Left renal cortex interstitium (tissue), 4 donors: ENCODE data around the gene SEZ6. TPM values are rescaled to one million over a fixed set of nuclear protein-coding genes. Genes with fewer than 3 reads are reported as not detected.

ENCODE experiments used
- DNase-seq, 4 donors: peaks; one replicate each; pipeline ENCODE4 v3.0.0-alpha.2; 2013; ENCODE audit warnings: low read depth in 4 of 4, low spot score in 2 of 4, missing footprints in 1 of 4
- polyA plus RNA-seq, 4 donors: library from polyadenylated mRNA; unstranded; fragments of 120-200 nt; gene quantifications; one replicate each; pipeline ENCODE4 v1.2.1, GENCODE V29; 2013; ENCODE audit not compliant: insufficient read length in 4 of 4

SEZ6 gene
- polyA plus RNA-seq, 4 donors: 0.10 to 1.1 (median 0.70) TPM; not detected in 1

DNA sequence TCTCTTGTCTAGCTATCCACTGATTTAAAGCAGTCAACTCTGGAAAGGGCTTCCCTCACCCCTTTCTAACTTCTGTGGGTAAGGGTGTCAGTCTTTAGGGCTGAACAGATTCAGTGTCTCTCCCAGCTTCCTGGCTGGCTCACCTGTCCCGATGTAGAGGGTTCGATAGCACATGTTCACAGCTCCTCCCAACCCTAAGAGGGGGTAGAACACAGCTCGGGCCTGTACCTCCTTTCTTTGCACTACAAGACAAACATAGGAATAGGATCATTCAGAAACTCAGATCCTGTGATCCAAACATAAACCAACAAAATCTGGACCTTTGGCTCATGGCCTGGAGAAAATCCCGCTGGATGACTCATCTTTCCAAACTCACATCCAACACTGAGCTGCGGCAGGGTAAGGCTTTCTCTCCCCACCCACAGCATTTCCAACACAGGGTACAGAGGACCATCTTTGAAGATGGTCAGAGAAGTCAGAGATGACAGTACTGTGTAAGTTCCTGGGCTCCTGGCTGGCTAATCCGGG lies 97.1 kb downstream of the SEZ6 start:
- no peak for DNase-seq

DNA sequence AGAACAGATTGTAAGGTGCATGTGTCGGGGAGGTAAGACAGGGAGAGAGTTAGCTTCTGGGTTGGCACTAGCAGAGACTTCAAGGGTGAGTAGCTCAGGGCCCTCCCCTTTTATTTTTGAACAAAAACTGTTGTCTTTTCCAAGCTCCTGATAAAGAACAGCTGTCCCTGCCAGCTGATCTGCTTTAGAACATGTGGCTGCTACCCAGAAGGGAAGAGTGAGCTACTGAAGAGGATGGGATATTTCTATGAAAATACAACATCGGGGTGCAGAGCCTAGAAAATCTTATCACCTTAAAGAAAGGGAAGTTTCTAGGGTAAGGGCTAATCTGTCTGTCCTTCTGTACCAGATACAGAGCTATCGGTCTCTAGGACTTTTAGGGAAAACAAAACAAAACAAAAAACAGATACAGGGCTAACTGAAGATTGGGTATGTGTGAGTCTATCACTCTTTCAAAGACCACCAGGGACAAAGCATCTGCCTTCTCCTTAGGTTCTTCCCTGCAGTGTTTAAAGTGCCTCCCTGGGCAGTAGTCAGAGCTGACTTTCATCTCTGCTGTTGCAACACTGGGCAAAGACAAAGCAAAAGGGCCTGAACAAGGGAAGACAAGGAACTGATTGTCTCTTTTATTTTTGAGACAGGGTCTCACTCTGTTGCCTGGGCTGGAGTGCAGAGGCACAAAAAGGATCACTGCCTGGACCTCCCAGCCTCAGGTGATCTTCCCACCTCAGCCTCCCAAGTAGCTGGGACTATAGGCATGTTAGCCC lies 97.9 kb downstream of the SEZ6 start:
- DNase-seq: no peak

DNA sequence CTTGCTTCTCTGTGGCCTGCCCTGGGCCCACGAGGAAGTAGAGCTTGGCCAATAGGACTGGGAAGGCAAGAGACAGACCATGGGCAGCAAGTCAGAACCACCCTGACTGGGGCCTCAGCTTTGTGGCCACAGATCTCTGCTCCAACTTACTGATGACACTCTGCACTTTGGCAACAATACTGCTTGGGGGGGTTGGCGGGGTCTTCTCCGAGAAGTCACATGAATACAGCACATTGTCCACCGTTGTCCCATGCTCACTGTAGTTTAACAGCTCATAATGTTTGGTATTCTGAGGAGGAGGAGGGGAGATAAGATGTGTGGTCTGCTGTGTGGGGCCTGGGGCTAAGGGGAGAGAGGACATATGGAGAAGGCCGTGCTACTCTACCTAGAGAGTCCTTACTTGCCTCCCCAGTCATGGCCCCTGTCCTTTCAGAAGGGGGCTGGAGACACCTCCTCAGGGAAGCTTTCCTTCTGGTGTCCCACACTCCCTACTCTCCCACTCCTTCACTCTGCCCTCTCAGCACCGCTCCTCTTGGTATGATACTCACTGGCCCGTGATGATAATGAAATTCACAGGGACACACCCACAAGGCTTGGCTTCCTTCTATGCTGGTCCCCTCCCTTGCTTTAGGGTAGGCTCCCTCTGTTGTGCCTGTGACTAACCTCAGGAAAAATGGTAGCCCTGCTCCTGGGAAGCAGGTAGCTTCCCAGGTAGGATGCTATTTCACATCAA lies 99.0 kb downstream of the SEZ6 start:
- no peak for DNase-seq

DNA sequence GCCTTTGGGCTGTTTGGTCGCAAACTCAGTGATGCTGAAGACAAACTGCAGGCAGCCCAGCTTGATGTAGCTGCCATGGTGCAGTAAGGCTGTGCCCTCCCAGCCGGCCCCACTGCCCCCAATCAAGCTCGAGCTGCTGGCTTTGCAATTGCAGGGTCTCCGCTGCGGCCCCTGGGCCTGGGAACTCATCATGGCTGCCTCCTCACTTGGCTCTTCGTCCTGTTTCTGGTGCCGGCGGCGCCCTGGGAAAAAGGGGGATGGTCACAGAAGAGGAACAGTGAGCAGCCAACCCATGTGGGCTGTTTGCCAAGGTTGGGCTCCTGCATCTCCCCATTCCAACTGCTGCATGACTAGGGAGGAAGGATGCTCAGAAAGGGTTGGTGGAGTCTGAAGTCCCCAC lies 99.6 kb downstream of the SEZ6 start:
- no peak for DNase-seq

Other genes with a start within 250 kb of the SEZ6 start
- 10 to 100 TPM; 20.1 to 26.2 (median 20.8) TPM for gene FAM222B, start 163.2 kb downstream of the SEZ6 start, polyA plus RNA-seq
- gene ERAL1, start 151.0 kb downstream of the SEZ6 start, polyA plus RNA-seq: 10 to 100 TPM; 60.2 to 76.2 (median 69.0) TPM
- gene FLOT2, start 108.3 kb downstream of the SEZ6 start, polyA plus RNA-seq: 100 to 1,000 TPM in 2 of 4 donors, 10 to 100 TPM in 2; 84.9 to 107 (median 96.9) TPM
- gene DHRS13, start 103.0 kb downstream of the SEZ6 start, polyA plus RNA-seq: 10 to 100 TPM; 13.2 to 18.0 (median 15.2) TPM
- gene PHF12, start 54.5 kb downstream of the SEZ6 start, polyA plus RNA-seq: 10 to 100 TPM; 41.2 to 66.9 (median 50.8) TPM
- 10 to 100 TPM in 2 of 4 donors, 1 to 10 TPM in 2; 4.2 to 12.6 (median 9.1) TPM for gene PIPOX, start 37.1 kb upstream of the SEZ6 start, polyA plus RNA-seq
- gene MYO18A, start 174.4 kb upstream of the SEZ6 start, polyA plus RNA-seq: 10 to 100 TPM; 33.4 to 54.3 (median 42.5) TPM
- not detected for gene CRYBA1, start 240.8 kb upstream of the SEZ6 start, polyA plus RNA-seq